BJ (cell line): ENCODE measurements around the gene DIP2A. TPM values are rescaled to one million over a fixed set of nuclear protein-coding genes. Genes with fewer than 3 reads are reported as not detected.

Experiments used
- CTCF ChIA-PET: fragments of 350-600 bp; formaldehyde crosslinking; extraction: SDS; loops from one replicate; lab custom pipeline; 2021; ENCODE audit warnings: antibody characterized with exemption, inconsistent platforms; lab: Yijun Ruan, JAX
- POLR2A ChIA-PET: fragments of 300-600 bp; sonication (Branson Sonifier 250); formaldehyde crosslinking; extraction: SDS; loops from one replicate; lab custom pipeline; 2021; ENCODE audit warnings: antibody characterized with exemption; lab: Charles Lee
- DNase-seq: peaks from one replicate; pipeline ENCODE4 v3.0.0-alpha.2; 2011; ENCODE audit warnings: low read depth
- H3K27me3 ChIP-seq: 2 replicates; pipeline ENCODE4 v1.6.0; 2011; ENCODE audit warnings: low read length; ENCODE audit not compliant: control insufficient read depth, insufficient read depth
- H3K36me3 ChIP-seq: 2 replicates; pipeline ENCODE4 v1.5.1; 2011; ENCODE audit warnings: low read length; ENCODE audit not compliant: control insufficient read depth, insufficient read depth
- H3K4me3 ChIP-seq: 2 replicates; pipeline ENCODE4 v1.5.1; 2011; ENCODE audit warnings: low read depth, mild to moderate bottlenecking, control low read depth, low read length
- CTCF ChIP-seq: IDR thresholded peaks from 2 replicates; pipeline ENCODE4 v1.5.1; 2011; ENCODE audit warnings: low read depth, mild to moderate bottlenecking, control low read depth, inconsistent platforms, low read length, moderate library complexity; ENCODE audit not compliant: insufficient read depth
- polyA plus RNA-seq: library from polyadenylated mRNA; depleted of rRNA; stranded (reverse); fragments of >200 nt; gene quantifications from 2 replicates; pipeline ENCODE4 v1.2.3, GENCODE V29; 2011

Gene DIP2A
- polyA plus RNA-seq, 1 experiment = 18.7 TPM

GRCh38 chr21:46472246-46472645 is 13.6 kb downstream of the DIP2A start:
- ChIA-PET CTCF (interaction anchor here (1.2 kb wide), 1 partner anchor 9 kb away, joined by 3 read pairs; no protein-coding TSS in a partner anchor), POLR2A (no interaction called here)
- Histone ChIP-seq H3K36me3 (peaks cover 3% of the 10 kb centered on the region), H3K27me3 (no peaks in the 10 kb centered on the region), H3K4me3 (no peak overlapping the region)
- TF ChIP-seq CTCF = no peak
- DNase-seq = no peak

GRCh38 chr21:46474382-46474781 is 15.7 kb downstream of the DIP2A start:
- TF ChIP-seq CTCF = no peak
- CTCF ChIA-PET = no interaction called here

GRCh38 chr21:46475296-46475695 is 16.6 kb downstream of the DIP2A start:
- CTCF ChIA-PET = no interaction called here
- no peak overlapping the region for H3K4me3 ChIP-seq
- H3K36me3 ChIP-seq = peaks cover 1% of the 10 kb centered on the region; the same call in 1 of the 2 replicates
- no peak for DNase-seq
- POLR2A ChIA-PET = no interaction called here
- no peak for TF ChIP-seq CTCF
- no peaks in the 10 kb centered on the region for H3K27me3 ChIP-seq

More at GRCh38 chr21:46474382-46474781, 15.7 kb downstream of the DIP2A start:
- no peak overlapping the region for H3K4me3 ChIP-seq
- no peak for DNase-seq
- peaks cover 3% of the 10 kb centered on the region for H3K36me3 ChIP-seq
- no peaks in the 10 kb centered on the region for H3K27me3 ChIP-seq
- POLR2A ChIA-PET = no interaction called here

- no peak for TF ChIP-seq CTCF
- no peaks in the 10 kb centered on the region for H3K27me3 ChIP-seq
- ChIA-PET CTCF (no interaction called here), POLR2A (no interaction called here)
- H3K4me3 ChIP-seq = no peak overlapping the region
- H3K36me3 ChIP-seq = no peaks in the 10 kb centered on the region
- DNase-seq = no peak
Observed at GRCh38 chr21:46477765-46478164, 19.1 kb downstream of the DIP2A start.

GRCh38 chr21:46478910-46479309 is 20.2 kb downstream of the DIP2A start:
- TF ChIP-seq CTCF = no peak
- no peak for DNase-seq
- no peaks in the 10 kb centered on the region for H3K36me3 ChIP-seq
- H3K4me3 ChIP-seq = no peak overlapping the region
- no peaks in the 10 kb centered on the region for H3K27me3 ChIP-seq
- CTCF ChIA-PET = no interaction called here
- POLR2A ChIA-PET = no interaction called here
